Mononuclear cell (primary cell): ENCODE results near the gene LAMC2. TPM values are rescaled to one million over a fixed set of nuclear protein-coding genes. Genes with fewer than 3 reads are reported as not detected.

Experiments used
- H3K27me3 ChIP-seq: 2 replicates; pipeline ENCODE4 v1.6.0; 2011; ENCODE audit warnings: low read length, control low read depth; ENCODE audit not compliant: insufficient read depth
- H3K4me1 ChIP-seq: 2 replicates; pipeline ENCODE4 v1.5.1; 2011; ENCODE audit warnings: mild to moderate bottlenecking, low read length, control low read depth; ENCODE audit not compliant: insufficient read depth
- H3K4me3 ChIP-seq: 2 replicates; pipeline ENCODE4 v1.5.1; 2011; ENCODE audit warnings: mild to moderate bottlenecking, low read length, moderate library complexity
- H3K9me3 ChIP-seq: 2 replicates; pipeline ENCODE4 v1.5.1; 2011; ENCODE audit warnings: low read depth, mild to moderate bottlenecking, control low read depth, low read length
- total RNA-seq: library from RNA; depleted of rRNA; stranded (reverse); fragments of >200 nt; gene quantifications from one replicate; pipeline ENCODE4 v1.2.3, GENCODE V29; 2012

LAMC2 gene
- total RNA-seq, 1 donor, result not detected

DNA sequence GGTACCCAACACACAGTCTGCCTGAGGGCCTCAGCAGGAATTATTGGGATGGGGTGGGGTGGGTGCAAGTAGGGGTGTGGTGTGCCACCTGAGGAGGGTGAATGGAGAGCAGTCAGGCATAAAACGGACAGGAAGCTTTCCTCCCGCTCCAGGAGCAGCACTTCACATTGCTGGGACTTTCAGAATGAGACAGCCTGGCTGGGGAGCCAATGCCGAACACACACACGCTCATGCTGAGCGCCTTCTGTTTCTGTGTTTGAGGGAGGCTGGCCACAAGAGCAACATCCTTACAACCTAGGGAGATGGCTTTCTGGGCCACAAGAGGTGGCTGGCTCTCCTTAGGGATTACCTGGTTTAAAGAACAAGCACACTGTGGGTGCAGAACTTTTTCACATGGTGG, 98.0 kb downstream of the LAMC2 start:
- Histone ChIP-seq H3K4me3 (no peak overlapping the region), H3K4me1 (peaks cover 24% of the 10 kb centered on the region), H3K9me3 (no peaks in the 10 kb centered on the region), H3K27me3 (no peaks in the 10 kb centered on the region)

GRCh38 chr1:183285256-183285655, 99.2 kb downstream of the LAMC2 start:
- Histone ChIP-seq H3K27me3 (no peaks in the 10 kb centered on the region), H3K4me1 (peaks cover 13% of the 10 kb centered on the region), H3K9me3 (no peaks in the 10 kb centered on the region), H3K4me3 (no peak overlapping the region)

DNA sequence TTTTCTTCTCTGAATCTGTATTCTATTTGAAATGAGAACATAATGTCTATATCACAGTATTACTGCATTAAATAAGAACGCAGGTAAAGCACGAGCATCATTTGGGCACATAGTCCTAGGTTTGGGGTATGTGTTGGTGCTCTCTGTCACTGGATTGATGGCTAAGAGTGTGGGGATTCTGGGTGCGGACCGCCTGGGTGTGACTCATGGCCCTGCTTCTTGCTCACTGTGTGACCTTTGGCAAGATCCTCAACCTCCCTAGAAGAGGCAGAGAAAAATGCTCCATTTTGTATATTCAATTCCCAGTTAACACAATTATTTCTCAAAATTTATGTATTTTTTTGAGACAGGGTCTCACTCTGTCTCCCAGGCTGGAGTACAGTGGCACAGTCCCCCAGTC, 99.7 kb downstream of the LAMC2 start:
- H3K4me1 ChIP-seq, result peaks cover 8% of the 10 kb centered on the region
- no peaks in the 10 kb centered on the region for H3K27me3 ChIP-seq
- H3K4me3 ChIP-seq, result no peak overlapping the region
- no peaks in the 10 kb centered on the region for H3K9me3 ChIP-seq

DNA sequence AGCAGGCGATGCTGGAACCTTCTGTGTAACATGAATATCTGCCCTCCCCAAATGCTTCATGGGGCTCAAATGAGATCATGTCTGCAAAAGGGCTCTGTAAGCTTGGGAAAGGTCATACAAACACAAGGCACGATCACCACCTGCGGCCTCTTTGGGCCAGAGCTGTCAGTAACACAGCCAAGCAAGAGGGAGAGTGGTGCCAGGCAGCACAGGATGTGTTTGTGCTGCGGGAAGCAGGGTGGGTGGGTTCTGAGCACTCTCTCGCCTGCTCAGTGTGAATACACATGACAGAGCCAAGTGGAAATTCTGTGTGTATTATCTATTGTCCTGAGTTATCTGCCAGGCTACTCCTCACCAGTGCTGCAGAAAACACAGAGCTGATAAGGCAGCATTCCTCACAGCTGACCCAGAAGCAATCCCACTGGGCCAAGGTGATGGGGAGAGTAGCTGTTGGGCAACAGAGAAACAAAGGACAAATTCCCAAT, 101.2 kb downstream of the LAMC2 start:
- H3K4me1 ChIP-seq, result no peaks in the 10 kb centered on the region
- H3K9me3 ChIP-seq, result no peaks in the 10 kb centered on the region
- no peak overlapping the region for H3K4me3 ChIP-seq
- H3K27me3 ChIP-seq, result no peaks in the 10 kb centered on the region

DNA sequence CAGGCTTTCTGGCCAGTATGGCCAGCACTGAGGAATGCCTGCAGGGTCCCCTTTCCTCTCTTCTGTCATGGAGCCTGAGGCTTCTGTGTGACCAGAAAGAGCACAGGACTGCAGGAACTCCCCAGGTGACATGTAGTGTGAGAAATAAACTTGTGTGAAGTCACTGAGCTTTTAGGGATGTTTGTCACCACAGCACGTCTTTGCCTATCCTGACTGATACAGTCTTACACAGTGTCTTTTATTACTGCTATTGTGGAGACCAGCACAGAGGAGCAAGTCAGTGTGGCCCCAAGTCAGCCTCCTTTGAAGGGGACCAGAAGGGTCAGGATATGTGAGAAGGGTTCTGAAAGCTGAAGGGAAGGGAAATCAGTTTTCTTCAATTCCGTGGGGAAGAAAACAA, 102.5 kb downstream of the LAMC2 start:
- no peaks in the 10 kb centered on the region for H3K27me3 ChIP-seq
- H3K9me3 ChIP-seq, result no peaks in the 10 kb centered on the region
- H3K4me1 ChIP-seq, result no peaks in the 10 kb centered on the region
- H3K4me3 ChIP-seq, result no peak overlapping the region

DNA sequence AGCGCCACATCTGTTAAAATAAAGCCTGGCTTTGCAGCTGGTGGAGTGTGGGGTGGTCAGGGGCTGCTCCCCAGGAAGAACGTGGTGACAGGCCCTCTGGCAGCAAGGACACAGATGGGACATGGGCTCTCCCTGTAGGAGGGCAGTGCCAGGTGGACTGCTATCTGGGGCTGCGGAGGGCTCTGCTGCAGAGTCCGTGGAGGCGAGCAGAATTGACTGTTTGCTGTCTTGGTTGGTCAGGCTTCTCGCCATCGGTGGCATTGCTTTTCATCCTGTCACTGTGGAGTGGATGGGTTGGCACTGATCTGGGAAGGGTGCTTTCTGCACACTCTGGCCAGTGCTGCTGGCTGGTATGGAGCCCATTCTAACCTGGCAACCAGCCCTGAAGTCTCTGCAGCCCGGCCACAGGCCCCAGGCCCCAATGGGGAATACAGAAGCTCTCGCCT, 103.0 kb downstream of the LAMC2 start:
- H3K4me3 ChIP-seq, result no peak overlapping the region
- H3K4me1 ChIP-seq, result no peaks in the 10 kb centered on the region
- no peaks in the 10 kb centered on the region for H3K9me3 ChIP-seq
- no peaks in the 10 kb centered on the region for H3K27me3 ChIP-seq

- no peaks in the 10 kb centered on the region for H3K27me3 ChIP-seq
- no peak overlapping the region for H3K4me3 ChIP-seq
- no peaks in the 10 kb centered on the region for H3K4me1 ChIP-seq
- H3K9me3 ChIP-seq, result no peaks in the 10 kb centered on the region
Observed at GRCh38 chr1:183290628-183291027, 104.6 kb downstream of the LAMC2 start.

DNA sequence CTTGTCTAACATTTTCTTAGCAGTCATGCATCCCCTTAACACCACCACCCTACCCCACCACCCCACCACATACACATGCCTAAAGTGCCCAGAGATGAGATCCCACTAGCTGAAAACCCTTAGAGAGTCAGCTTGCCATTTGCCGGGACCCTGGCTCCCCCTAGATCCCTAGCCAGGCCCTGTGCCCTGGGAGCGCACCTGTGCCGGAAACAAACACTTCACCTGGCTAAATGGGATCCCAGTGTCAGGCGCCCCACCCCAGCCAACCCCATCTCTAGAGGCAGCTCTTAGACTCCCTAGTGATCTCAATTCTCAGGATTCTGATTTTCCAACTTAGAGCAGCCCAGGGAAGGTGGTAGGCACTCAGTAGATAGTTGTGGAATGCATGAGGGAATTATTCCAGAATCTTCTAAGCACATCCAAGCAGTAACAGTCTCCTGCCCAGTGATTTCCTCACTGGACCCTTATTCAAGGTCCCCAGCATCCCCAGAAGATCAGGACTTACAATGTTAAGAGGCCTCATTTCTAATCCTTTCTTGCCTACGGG, 105.2 kb downstream of the LAMC2 start:
- Histone ChIP-seq H3K27me3 (no peaks in the 10 kb centered on the region), H3K4me3 (no peak overlapping the region), H3K4me1 (no peaks in the 10 kb centered on the region), H3K9me3 (no peaks in the 10 kb centered on the region)

DNA sequence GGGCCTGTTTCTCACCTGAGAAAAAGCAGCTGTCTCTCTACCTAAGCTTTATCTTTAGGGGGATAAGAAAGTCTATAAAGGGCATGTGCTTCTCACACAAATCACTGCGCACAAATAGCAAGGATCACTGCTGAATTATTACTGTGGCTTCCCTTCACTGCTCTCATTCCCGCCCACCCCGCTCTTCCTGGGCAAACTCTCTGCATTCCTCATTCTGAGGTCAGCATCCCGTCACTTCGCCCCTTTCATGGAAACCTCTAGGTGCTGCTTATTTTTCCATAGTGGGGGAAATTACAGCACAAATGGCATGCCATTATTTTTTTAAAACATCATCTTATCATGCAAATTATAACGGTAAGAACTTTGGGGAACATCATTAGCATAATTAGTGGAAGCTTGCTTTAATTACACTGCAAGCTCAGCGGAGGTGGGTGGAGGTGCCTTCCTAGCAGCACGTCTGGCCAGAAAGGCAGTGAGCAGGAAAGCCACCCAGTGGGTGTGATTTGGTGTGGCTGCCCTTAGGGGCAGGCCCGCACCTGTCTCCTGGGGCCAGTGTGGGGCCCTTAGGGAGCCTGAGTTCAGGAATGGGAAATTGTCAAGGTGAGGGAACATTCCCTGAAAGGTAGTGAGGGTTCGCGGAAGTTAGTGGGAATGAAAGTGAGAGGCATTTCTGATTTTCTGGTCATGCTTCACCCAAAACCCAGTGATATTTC, 105.9 kb downstream of the LAMC2 start:
- Histone ChIP-seq H3K4me1 (no peaks in the 10 kb centered on the region), H3K9me3 (no peaks in the 10 kb centered on the region), H3K4me3 (no peak overlapping the region), H3K27me3 (no peaks in the 10 kb centered on the region)

GRCh38 chr1:183293241-183293640, 107.2 kb downstream of the LAMC2 start:
- H3K27me3 ChIP-seq, result no peaks in the 10 kb centered on the region
- H3K9me3 ChIP-seq, result no peaks in the 10 kb centered on the region
- H3K4me3 ChIP-seq, result no peak overlapping the region
- no peaks in the 10 kb centered on the region for H3K4me1 ChIP-seq

DNA sequence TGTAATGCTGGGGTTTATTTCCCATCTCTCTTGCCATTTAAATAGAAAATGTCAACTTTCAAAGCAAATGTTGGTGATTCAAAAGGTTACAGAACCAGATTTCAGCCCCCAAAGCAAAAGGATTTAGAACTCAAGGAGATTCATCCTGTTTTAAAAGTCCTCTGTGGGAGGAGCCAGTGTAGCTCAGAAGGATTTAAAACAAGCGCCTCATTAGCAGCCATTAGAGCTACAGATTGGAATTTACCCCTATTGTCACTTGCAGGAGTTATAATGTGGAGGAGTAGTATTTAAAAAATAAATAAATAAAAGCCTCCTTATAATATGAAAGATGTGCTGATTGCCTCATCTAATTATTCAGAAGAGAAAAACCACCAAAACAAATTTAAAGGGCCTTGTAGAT, 107.8 kb downstream of the LAMC2 start:
- Histone ChIP-seq H3K27me3 (no peaks in the 10 kb centered on the region), H3K4me1 (no peaks in the 10 kb centered on the region), H3K4me3 (no peak overlapping the region), H3K9me3 (no peaks in the 10 kb centered on the region)

Other genes starting within 250 kb of the LAMC2 start
- gene SHCBP1L, start 233.1 kb upstream of the LAMC2 start, total RNA-seq, result not detected
- gene LAMC1, start 162.8 kb upstream of the LAMC2 start, total RNA-seq, result 2.6 TPM
- gene NMNAT2, start 232.1 kb downstream of the LAMC2 start, total RNA-seq, result not detected